ENCODE results near the gene TMEM151A.

TMEM151A gene

DNA sequence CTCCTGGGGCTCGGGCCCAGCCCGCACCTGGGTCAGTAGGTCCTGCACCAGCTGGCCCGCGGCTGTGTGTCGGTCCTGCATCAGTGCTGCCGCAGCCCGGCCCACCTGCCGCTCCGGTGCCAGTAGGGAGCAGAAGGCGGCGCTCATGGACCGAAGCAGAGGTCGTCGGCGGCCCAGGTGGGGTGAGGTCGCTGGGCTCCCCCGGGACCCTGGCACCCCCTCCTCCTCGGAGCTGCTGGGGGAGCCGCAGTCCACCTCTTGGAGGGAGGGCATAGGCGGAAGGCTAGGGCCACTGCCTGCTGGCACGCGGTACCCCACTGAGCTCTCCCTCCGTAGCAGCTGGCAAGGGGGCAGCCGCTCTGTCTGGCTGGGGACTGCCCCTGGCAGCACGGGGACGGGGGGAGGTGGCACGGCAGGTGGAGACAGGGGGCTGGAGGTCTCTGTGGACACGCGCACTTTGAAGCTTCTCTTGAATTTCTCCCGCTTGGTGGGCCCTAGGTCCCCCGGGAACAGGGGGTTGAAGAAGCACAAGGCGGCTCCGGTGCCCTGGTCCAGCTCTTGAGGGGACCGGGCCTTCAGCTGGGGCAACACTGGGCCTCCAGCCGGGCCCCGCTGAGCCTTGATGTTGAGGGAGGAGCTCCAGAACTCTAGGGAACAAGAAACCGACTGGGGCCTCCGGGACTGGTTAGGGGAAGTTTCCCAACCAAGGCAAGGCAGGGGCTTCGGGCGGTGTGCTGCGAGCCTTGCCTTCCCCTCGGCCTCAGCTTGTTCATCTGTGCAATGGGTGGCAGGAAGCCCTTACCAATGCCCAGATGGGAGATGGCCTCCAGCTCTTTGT lies 43.1 kb downstream of the TMEM151A start:
- Histone ChIP-seq H3K4me1 (ENCODE audit: control insufficient read depth, insufficient read depth, low read length, poor library complexity, severe bottlenecking) (peaks cover 27% of the 10 kb centered on the region), H3K4me3 (ENCODE audit: extremely low read depth, insufficient read depth, low read length, poor library complexity, severe bottlenecking) (peak overlapping the region; percentile 67), H3K9me3 (ENCODE audit: control insufficient read depth, low read length) (no peaks in the 10 kb centered on the region), H3K36me3 (ENCODE audit: control insufficient read depth, insufficient read depth, low read length) (peaks cover 59% of the 10 kb centered on the region), H3K27ac (ENCODE audit: low read depth, low read length, severe bottlenecking) (no peak overlapping the region)
- 90 to 91% methylated on average over 31 to 39 of the region's 42 CpGs for whole genome bisulfite sequencing, 2 experiments (ENCODE audit: insufficient coverage in 2 of 2)

DNA sequence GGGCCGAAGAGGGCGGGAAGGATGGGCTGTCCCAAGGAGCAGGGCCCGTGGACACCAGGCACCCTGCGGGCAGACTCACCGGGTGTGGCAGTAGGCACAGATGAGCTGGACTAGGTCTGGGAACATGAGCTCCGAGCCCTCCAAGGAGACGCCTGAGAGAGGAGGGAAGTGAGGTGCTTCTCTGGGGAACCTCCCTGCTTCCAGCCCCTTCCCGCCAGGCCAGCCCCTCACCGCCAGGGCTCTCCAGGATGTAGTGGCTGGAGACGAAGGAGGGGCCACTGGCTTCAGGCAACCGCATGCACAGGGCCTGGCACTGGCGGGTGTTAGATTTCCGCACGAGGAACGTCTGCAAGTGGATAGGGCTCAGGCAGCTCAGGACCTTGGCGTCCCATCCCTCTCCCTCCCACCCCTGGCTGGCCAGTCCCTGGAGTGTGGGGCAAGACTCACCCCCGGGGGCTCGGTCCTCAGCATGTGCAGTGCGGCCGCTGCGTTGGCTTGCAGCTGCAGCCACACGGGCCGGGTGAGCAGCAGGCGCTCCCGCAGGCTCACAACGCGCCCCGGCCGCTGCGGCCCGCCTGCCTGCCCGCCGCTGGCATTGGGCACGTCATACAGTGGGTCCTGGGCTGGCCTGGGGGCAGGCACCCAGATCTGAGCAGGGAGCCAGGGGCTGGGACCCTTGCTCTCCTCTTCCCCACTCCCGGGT lies 44.0 kb downstream of the TMEM151A start:
- Histone ChIP-seq H3K9me3 (ENCODE audit: control insufficient read depth, low read length) (no peaks in the 10 kb centered on the region), H3K4me1 (ENCODE audit: control insufficient read depth, insufficient read depth, low read length, poor library complexity, severe bottlenecking) (peaks cover 27% of the 10 kb centered on the region), H3K36me3 (ENCODE audit: control insufficient read depth, insufficient read depth, low read length) (peaks cover 68% of the 10 kb centered on the region), H3K4me3 (ENCODE audit: extremely low read depth, insufficient read depth, low read length, poor library complexity, severe bottlenecking) (peak overlapping the region; percentile 67), H3K27ac (ENCODE audit: low read depth, low read length, severe bottlenecking) (peak overlapping the region; percentile 92)
- 17 to 19% methylated on average over 18 to 21 of the region's 35 CpGs for WGBS, 2 experiments (ENCODE audit: insufficient coverage in 2 of 2)

DNA sequence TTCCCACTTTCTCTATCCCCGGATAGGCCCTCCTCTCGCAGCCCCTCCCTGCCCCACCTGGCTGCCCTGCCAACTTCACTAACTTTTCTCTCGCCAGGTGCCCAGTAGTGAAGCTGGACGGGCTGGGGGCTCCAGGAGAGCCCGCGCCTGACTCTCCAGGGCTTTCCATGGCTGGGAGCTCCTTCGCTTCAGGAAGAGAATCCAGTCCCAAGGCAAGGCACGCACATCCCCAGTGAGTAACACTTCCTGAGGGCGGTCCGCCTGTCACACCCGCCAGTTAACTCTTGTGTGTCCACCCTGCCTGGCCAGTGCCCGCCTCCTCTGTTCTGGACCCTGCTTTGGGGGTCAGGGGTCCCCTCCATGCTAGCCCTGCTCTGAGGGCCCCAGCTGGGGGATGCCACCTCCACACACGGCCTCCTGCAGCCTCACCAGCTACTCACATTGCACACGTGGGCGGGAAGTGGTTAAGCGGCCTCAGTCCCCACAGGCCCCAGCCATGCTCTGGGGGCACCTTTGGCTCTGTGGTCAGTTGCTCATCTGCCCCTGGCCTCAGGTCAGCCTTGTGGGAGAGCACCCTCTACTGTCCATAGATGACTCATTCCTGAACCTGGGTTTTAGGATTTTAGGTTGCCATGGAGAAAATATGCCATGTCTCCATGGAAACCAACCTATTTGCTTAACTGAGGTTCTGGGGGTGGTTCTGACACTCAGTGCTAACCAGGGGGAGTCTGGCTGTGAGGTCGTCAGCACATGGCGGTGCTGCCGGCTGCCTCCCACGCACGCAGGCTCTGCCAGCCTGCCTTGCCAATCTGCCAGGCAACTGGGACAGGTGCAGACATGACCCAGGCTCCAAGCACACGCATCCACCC lies 44.8 kb downstream of the TMEM151A start, which contains the start of gene RIN1:
Gene RIN1 (minus strand): TSS at position 201 of the 869 bp plus-strand sequence. CDS start 32 bp downstream, at position 169.
- WGBS, 2 experiments (ENCODE audit: insufficient coverage in 2 of 2): 13 to 14% methylated on average over 21 to 22 of the region's 22 CpGs
- peaks cover 27% of the 10 kb centered on the region for H3K4me1 ChIP-seq (ENCODE audit: control insufficient read depth, insufficient read depth, low read length, poor library complexity, severe bottlenecking)
- peaks cover 69% of the 10 kb centered on the region for H3K36me3 ChIP-seq (ENCODE audit: control insufficient read depth, insufficient read depth, low read length)
- peak within 1 kb of the TSS; percentile 67 for H3K4me3 ChIP-seq (ENCODE audit: extremely low read depth, insufficient read depth, low read length, poor library complexity, severe bottlenecking)
- no peaks in the 10 kb centered on the region for H3K9me3 ChIP-seq (ENCODE audit: control insufficient read depth, low read length)
- H3K27ac ChIP-seq (ENCODE audit: low read depth, low read length, severe bottlenecking): peak within 1 kb of the TSS; percentile 92

DNA sequence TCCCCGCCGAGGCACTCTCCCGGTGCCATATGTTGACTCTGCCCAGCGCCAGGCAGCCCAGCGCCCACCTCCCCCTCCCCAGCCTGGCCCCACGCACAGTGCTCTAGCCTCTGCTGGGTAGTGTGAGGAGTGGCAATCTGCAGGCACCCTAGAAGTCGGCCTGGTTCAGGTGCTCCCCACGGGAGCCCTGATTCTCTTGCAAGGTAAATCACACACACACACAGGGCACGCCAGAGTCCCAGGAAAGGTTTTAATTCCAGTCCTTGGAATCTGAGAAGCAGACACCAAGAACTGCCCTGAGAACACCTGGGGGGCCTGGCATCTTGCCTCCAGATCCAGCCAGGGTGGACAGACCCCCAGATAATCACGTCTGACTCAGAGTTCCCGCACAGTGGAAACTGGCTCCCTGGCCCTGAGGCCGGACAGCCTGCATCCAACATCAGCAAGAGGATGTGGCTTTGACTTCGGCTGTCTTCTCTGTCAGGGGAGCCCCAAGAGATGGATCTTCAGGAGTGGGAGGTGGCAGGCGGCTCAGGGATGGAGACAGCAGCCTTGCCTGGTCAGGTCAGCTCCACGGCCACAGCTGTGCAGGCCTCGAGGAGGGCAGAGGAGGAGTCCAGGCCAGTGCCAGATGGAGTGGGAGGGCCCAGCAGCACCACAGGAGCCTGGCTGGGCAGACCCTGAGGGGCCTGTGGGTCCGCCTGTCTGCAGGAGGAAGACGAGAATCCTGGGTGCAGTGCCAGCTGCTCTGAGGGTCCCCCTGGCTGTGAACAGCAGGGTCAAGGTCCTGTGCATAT lies 45.6 kb downstream of the TMEM151A start:
- Histone ChIP-seq H3K36me3 (ENCODE audit: control insufficient read depth, insufficient read depth, low read length) (peaks cover 70% of the 10 kb centered on the region), H3K27ac (ENCODE audit: low read depth, low read length, severe bottlenecking) (peak overlapping the region; percentile 92), H3K9me3 (ENCODE audit: control insufficient read depth, low read length) (no peaks in the 10 kb centered on the region), H3K4me3 (ENCODE audit: extremely low read depth, insufficient read depth, low read length, poor library complexity, severe bottlenecking) (no peak overlapping the region), H3K4me1 (ENCODE audit: control insufficient read depth, insufficient read depth, low read length, poor library complexity, severe bottlenecking) (peaks cover 27% of the 10 kb centered on the region)
- WGBS, 2 experiments (ENCODE audit: insufficient coverage in 2 of 2): 81 to 89% methylated on average over 13 of the region's 18 CpGs

DNA sequence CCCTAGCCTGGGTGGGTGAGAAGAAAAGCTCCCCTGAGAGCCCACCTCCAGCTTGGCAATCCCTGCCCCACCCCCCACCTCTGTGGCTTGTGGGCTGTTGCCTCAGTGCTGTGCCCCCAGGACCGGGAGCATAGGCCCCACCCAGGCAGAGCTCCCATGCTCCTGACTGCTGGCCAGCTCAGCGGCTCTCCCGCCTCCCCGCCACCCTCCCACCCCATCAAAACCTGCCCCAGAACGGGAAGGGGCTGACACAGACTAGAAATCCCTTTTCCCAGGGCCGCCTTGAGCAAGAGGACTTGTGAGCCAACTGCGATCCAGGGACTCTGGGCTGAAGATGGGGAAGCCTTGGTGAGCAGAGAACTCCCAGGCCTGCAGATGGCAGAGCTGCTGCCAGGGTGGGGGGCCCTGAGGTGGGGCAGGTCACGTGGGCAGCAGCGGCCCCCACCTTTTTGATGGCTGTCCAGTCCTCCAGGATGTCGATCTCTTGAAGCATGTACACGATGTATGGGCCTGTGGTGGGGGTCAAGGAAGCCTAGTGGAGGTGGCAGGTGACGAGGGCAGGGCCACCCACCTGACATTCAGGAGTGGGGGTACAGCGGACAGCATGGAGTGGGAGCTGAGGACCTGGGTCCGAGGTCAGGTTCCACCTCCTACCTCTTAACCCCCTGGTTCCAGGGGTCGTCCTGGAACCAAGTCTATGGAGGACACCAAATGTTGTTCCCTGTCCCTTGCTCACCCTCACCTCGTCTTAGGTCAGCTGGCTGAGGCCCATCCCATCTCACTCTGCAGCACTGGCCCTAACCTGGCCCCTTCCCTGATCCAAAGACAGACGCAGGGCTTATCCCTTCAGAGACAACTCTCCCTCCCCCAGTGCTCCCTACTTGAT lies 46.8 kb downstream of the TMEM151A start:
- no peaks in the 10 kb centered on the region for H3K9me3 ChIP-seq (ENCODE audit: control insufficient read depth, low read length)
- peaks cover 68% of the 10 kb centered on the region for H3K36me3 ChIP-seq (ENCODE audit: control insufficient read depth, insufficient read depth, low read length)
- no peak overlapping the region for H3K4me3 ChIP-seq (ENCODE audit: extremely low read depth, insufficient read depth, low read length, poor library complexity, severe bottlenecking)
- no peak overlapping the region for H3K27ac ChIP-seq (ENCODE audit: low read depth, low read length, severe bottlenecking)
- peaks cover 27% of the 10 kb centered on the region for H3K4me1 ChIP-seq (ENCODE audit: control insufficient read depth, insufficient read depth, low read length, poor library complexity, severe bottlenecking)
- 86 to 94% methylated on average over 9 to 16 of the region's 17 CpGs for WGBS, 2 experiments (ENCODE audit: insufficient coverage in 2 of 2)

DNA sequence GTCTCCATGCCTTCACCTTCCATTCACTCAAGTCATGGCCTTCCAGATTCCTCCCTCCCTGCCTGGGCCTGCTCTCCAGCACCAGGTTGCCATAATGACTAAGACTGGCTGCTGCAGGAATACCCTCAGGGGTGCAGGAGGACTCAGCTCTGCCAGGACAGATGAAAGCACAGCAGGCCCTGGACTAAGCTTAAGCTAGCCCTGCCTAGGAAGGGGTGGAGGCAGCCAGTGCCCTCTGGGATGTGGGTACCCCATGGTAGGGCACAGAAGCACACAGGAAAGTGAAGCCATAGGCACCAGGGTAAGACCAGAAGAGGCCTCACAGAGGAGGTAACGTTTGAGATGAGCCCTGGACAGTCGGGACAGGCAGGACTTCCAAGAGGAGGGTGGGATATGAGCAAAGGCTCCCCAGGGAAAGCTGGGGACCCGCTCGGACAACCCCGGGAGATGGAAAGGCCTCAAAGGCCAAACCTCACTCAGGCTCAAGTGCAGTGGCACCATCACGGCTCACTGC lies 47.5 kb downstream of the TMEM151A start:
- 91 to 96% methylated on average over 6 of the region's 6 CpGs for WGBS, 2 experiments (ENCODE audit: insufficient coverage in 2 of 2)
- no peak overlapping the region for H3K27ac ChIP-seq (ENCODE audit: low read depth, low read length, severe bottlenecking)
- H3K4me3 ChIP-seq (ENCODE audit: extremely low read depth, insufficient read depth, low read length, poor library complexity, severe bottlenecking): no peak overlapping the region
- H3K9me3 ChIP-seq (ENCODE audit: control insufficient read depth, low read length): no peaks in the 10 kb centered on the region
- peaks cover 29% of the 10 kb centered on the region for H3K4me1 ChIP-seq (ENCODE audit: control insufficient read depth, insufficient read depth, low read length, poor library complexity, severe bottlenecking)
- peaks cover 63% of the 10 kb centered on the region for H3K36me3 ChIP-seq (ENCODE audit: control insufficient read depth, insufficient read depth, low read length)

DNA sequence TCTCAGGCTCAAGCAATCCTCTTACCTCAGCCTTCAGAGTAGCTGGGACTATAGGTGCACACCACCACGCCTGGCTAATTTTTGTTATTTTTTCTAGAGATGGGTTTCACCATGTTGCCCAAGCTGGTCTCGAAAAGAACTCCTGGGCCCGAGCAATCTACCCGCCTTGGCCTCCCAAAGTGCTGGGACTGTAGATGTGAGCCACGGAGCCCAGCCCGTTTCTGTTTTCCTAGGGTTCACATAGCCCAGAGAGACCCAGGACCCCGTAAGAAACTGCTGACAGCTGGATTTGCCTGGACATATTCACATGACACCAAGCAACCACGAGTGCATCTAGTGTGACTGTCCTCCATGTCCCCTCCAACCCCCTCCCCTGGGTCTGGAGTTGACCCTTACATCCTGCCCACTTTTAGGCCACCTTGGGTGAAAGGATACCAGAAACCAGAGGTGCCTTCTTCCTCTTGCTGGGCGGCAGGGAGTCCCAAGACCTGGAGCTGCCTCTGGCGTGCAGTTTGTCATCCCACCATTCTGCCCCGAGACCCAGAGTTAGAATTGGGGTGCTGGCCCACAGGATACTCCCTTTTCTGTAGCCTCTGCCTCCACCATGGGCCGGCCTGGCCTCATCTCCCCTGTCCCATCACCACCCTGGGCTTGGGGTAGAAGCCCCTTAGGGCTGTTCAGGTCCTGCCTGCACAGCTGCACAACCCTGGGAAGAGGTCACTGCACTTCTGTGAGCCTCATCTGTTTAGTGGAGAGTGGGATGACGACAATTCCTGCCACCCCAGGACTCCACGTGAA lies 48.2 kb downstream of the TMEM151A start:
- H3K27ac ChIP-seq (ENCODE audit: low read depth, low read length, severe bottlenecking): no peak overlapping the region
- 90% methylated on average over 11 to 13 of the region's 14 CpGs for WGBS, 2 experiments (ENCODE audit: insufficient coverage in 2 of 2)
- peaks cover 61% of the 10 kb centered on the region for H3K36me3 ChIP-seq (ENCODE audit: control insufficient read depth, insufficient read depth, low read length)
- no peaks in the 10 kb centered on the region for H3K9me3 ChIP-seq (ENCODE audit: control insufficient read depth, low read length)
- H3K4me1 ChIP-seq (ENCODE audit: control insufficient read depth, insufficient read depth, low read length, poor library complexity, severe bottlenecking): peaks cover 26% of the 10 kb centered on the region
- no peak overlapping the region for H3K4me3 ChIP-seq (ENCODE audit: extremely low read depth, insufficient read depth, low read length, poor library complexity, severe bottlenecking)

DNA sequence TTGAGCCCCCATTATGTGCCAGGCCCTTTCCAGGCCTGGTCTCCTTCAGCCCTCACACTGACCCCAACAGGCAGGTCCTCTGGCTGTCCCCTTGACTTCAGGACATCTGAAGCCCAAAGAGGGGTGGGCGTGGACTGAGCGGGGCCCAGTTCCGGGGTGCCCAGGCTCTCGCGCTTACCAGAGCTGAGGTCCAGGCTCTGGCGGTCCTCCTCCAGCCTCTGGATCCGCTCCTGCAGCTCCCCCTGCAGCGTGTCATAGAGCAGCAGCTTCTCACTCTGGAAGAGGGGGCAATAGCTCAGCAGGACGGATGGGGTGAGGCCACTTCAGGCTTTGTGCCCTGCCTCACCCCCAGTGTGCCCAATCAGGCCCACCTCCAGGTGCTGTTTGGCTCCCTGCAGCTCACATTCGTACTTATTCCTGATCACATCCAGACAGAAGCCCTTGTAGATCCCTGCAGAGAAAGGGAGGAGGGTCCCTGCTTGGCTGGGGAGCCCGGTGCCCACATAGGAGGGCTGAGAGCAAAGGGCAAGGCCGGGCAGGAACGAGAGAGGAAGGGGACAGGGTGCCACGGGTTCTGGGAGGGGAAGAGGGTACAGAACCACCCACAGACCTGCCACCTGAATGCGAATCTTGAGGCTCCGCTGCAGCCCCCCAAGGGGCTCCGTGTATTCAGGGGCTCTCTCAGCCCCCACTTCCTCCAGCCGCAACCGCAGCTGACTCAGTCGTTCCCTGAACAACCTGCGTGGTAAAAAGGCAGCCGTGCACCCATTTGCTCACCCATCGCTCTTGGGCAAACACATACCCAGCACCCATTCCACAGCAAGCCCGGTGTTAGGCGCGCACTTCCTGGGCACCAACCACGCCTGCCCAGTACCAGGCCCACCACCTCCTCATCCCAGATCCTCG lies 49.2 kb downstream of the TMEM151A start:
- Histone ChIP-seq H3K4me1 (ENCODE audit: control insufficient read depth, insufficient read depth, low read length, poor library complexity, severe bottlenecking) (peaks cover 28% of the 10 kb centered on the region), H3K36me3 (ENCODE audit: control insufficient read depth, insufficient read depth, low read length) (peaks cover 61% of the 10 kb centered on the region), H3K4me3 (ENCODE audit: extremely low read depth, insufficient read depth, low read length, poor library complexity, severe bottlenecking) (no peak overlapping the region), H3K9me3 (ENCODE audit: control insufficient read depth, low read length) (no peaks in the 10 kb centered on the region), H3K27ac (ENCODE audit: low read depth, low read length, severe bottlenecking) (no peak overlapping the region)
- WGBS, 2 experiments (ENCODE audit: insufficient coverage in 2 of 2): 98 to 99% methylated on average over 21 to 26 of the region's 28 CpGs

All from mesodermal cell (in vitro differentiated cells).